ENCODE data around the gene ACP7.

- no peak for TF ChIP-seq GTF3C2 (IDR thresholded peaks at IDR 0.05; ENCODE audit: borderline replicate concordance, extremely low read depth, insufficient read length)
- no peak for TF ChIP-seq GATAD2B (IDR thresholded peaks at IDR 0.05; ENCODE audit: borderline replicate concordance)
- no peak for TF ChIP-seq NR2F6 (CRISPR knock-in tag; IDR thresholded peaks at IDR 0.05)
Measured at GRCh38 chr19:39150807-39151600, 66.8 kb downstream of the ACP7 start.

All from K562 (cell line).